Parathyroid adenoma (tissue), 2 donors: ENCODE measurements around the gene MAGOHB.

Experiments
- H2AFZ ChIP-seq: fragments of 300-600 bp; sonication (generic); one replicate; pipeline ENCODE4 v1.7.0; 2017; ENCODE audit warnings: antibody characterized with exemption, mild to moderate bottlenecking
- H3K27ac ChIP-seq: fragments of 300-600 bp; sonication (generic); one replicate; pipeline ENCODE4 v1.7.0; 2017
- H3K27me3 ChIP-seq: fragments of 300-600 bp; sonication (generic); one replicate; pipeline ENCODE4 v1.7.0; 2017; ENCODE audit warnings: low read length; ENCODE audit not compliant: control insufficient read depth, insufficient read depth
- H3K36me3 ChIP-seq: fragments of 300-600 bp; sonication (generic); one replicate; pipeline ENCODE4 v1.7.0; 2017; ENCODE audit warnings: low read length; ENCODE audit not compliant: control insufficient read depth, insufficient read depth
- H3K4me1 ChIP-seq: fragments of 300-600 bp; sonication (generic); one replicate; pipeline ENCODE4 v1.7.0; 2017; ENCODE audit warnings: control low read depth
- H3K4me2 ChIP-seq: fragments of 300-600 bp; sonication (generic); one replicate; pipeline ENCODE4 v1.7.0; 2017; ENCODE audit warnings: low read length
- H3K4me3 ChIP-seq: fragments of 300-600 bp; sonication (generic); one replicate; pipeline ENCODE4 v1.7.0; 2017; ENCODE audit warnings: low read depth, low read length
- H3K79me2 ChIP-seq: fragments of 300-600 bp; sonication (generic); one replicate; pipeline ENCODE4 v1.7.0; 2017; ENCODE audit warnings: control low read depth
- H3K9ac ChIP-seq: fragments of 300-600 bp; sonication (generic); one replicate; pipeline ENCODE4 v1.7.0; 2017; ENCODE audit warnings: mild to moderate bottlenecking
- H3K9me3 ChIP-seq: fragments of 300-600 bp; sonication (generic); one replicate; pipeline ENCODE4 v1.7.0; 2017; ENCODE audit warnings: low read length; ENCODE audit not compliant: control insufficient read depth
- TF ChIP-seq, protein P1 (sequence below): fragments of 300-600 bp; sonication (generic); IDR thresholded peaks from one replicate; pipeline ENCODE4 v1.7.0; 2017; ENCODE audit warnings: antibody characterized with exemption, mild to moderate bottlenecking
- donor health status: primary hyperparathyroidism.

MAGOHB gene

GRCh38 chr12:10623131-10623530 is 9.7 kb upstream of the MAGOHB start:
- H3K4me2 ChIP-seq, result no peak overlapping the region
- H2AFZ ChIP-seq, result no peak overlapping the region
- no peaks in the 10 kb centered on the region for H3K4me1 ChIP-seq
- H3K79me2 ChIP-seq, result no peaks in the 10 kb centered on the region
- TF ChIP-seq, protein P1, sequence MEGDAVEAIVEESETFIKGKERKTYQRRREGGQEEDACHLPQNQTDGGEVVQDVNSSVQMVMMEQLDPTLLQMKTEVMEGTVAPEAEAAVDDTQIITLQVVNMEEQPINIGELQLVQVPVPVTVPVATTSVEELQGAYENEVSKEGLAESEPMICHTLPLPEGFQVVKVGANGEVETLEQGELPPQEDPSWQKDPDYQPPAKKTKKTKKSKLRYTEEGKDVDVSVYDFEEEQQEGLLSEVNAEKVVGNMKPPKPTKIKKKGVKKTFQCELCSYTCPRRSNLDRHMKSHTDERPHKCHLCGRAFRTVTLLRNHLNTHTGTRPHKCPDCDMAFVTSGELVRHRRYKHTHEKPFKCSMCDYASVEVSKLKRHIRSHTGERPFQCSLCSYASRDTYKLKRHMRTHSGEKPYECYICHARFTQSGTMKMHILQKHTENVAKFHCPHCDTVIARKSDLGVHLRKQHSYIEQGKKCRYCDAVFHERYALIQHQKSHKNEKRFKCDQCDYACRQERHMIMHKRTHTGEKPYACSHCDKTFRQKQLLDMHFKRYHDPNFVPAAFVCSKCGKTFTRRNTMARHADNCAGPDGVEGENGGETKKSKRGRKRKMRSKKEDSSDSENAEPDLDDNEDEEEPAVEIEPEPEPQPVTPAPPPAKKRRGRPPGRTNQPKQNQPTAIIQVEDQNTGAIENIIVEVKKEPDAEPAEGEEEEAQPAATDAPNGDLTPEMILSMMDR, result no peak
- no peaks in the 10 kb centered on the region for H3K27me3 ChIP-seq
- H3K9ac ChIP-seq, result no peak overlapping the region
- H3K9me3 ChIP-seq, result no peaks in the 10 kb centered on the region
- H3K4me3 ChIP-seq, result no peak overlapping the region
- no peaks in the 10 kb centered on the region for H3K36me3 ChIP-seq
- H3K27ac ChIP-seq, result no peak overlapping the region

- Histone ChIP-seq H2AFZ (no peak overlapping the region), H3K4me3 (no peak overlapping the region), H3K36me3 (no peaks in the 10 kb centered on the region), H3K27me3 (no peaks in the 10 kb centered on the region), H3K4me2 (no peak overlapping the region), H3K4me1 (no peaks in the 10 kb centered on the region), H3K9ac (no peak overlapping the region), H3K79me2 (no peaks in the 10 kb centered on the region), H3K9me3 (no peaks in the 10 kb centered on the region), H3K27ac (no peak overlapping the region)
- TF ChIP-seq, protein P1, result no peak
These were observed 7.9 kb upstream of the MAGOHB start for GRCh38 chr12:10621278-10621677.

GRCh38 chr12:10620078-10620779 is 6.8 kb upstream of the MAGOHB start:
- Histone ChIP-seq H3K27ac (no peak overlapping the region), H3K4me1 (no peaks in the 10 kb centered on the region), H3K9me3 (no peaks in the 10 kb centered on the region), H3K4me3 (no peak overlapping the region), H3K4me2 (no peak overlapping the region), H3K79me2 (no peaks in the 10 kb centered on the region), H3K36me3 (no peaks in the 10 kb centered on the region), H3K27me3 (no peaks in the 10 kb centered on the region), H3K9ac (no peak overlapping the region), H2AFZ (no peak overlapping the region)
- TF ChIP-seq, protein P1, result no peak

- no peaks in the 10 kb centered on the region for H3K27me3 ChIP-seq
- no peaks in the 10 kb centered on the region for H3K9me3 ChIP-seq
These were observed 5.1 kb upstream of the MAGOHB start for GRCh38 chr12:10618338-10618987.

More at GRCh38 chr12:10618338-10618987, 5.1 kb upstream of the MAGOHB start:
- no peaks in the 10 kb centered on the region for H3K4me1 ChIP-seq
- no peak overlapping the region for H3K27ac ChIP-seq
- no peaks in the 10 kb centered on the region for H3K36me3 ChIP-seq
- no peak overlapping the region for H3K9ac ChIP-seq
- no peak overlapping the region for H3K4me3 ChIP-seq
- H3K79me2 ChIP-seq, result no peaks in the 10 kb centered on the region
- H2AFZ ChIP-seq, result no peak overlapping the region
- TF ChIP-seq, protein P1, result no peak
- H3K4me2 ChIP-seq, result no peak overlapping the region
